ENCODE data around the gene ZNF669. TPM values are rescaled to one million over a fixed set of nuclear protein-coding genes. Genes with fewer than 3 reads are reported as not detected.

The ZNF669 gene
- total RNA-seq, result 4.8 and 9.2 TPM in 2 replicates

DNA sequence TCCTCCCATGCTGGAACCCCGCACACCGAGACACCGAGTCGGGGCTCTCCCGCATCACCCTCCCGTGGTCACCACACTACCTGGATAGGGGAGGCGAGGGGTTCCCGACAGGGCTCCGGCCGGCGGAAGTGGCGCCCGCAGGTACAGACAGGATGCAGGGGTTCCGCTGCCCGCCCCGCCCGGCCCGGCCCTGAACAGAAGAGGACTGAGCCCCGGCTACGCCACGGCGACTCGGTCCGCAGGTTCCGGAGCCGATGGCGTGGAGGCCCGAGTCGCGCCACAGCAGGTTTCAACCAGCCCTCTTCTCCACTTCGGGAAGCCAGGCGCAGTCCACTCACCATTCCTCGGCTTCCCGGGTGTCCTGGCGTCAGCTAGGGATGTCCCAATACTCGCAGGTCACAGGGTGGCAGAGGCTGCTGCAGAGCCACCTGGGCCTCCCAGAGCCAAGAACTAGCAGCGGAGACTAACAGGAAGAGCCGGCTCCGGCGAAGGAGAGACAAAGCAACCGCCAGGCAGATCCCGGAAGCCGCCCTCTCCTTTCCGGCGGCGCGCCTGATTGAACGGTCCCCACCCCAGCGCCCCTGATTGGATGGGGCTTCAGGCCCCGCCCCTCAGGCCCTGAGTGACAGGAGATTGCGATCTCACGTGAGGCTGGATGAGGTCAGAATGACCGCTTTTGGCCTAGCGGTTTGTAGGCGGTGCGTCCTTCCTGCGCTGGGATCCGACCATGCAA, at the start of gene ZNF669:
Gene ZNF669 (minus strand): TSS at position 498 of the 733 bp plus-strand sequence. CDS start 157 bp downstream, at position 341.

GRCh38 chr1:247078258-247079140, 25.7 kb downstream of the ZNF669 start, which contains the start of gene ZNF670:
Gene ZNF670, minus strand, starts transcription at chr1:247078811. Its CDS starts 215 bp downstream, at chr1:247078596.

Other genes with a start within 250 kb of the ZNF669 start
- gene AHCTF1, start 172.4 kb downstream of the ZNF669 start, total RNA-seq, result 7.7 and 10.4 TPM in 2 replicates
- 0.60 TPM in 1 of 2 replicates, not detected in the other for gene ZNF695, start 96.3 kb downstream of the ZNF669 start, total RNA-seq
- 2.3 and 2.7 TPM in 2 replicates for gene ZNF670, start 25.5 kb downstream of the ZNF669 start, total RNA-seq
- 13.1 and 16.9 TPM in 2 replicates for gene ZNF124, start 67.7 kb upstream of the ZNF669 start, total RNA-seq
- not detected in 2 replicates for gene VN1R5, start 151.7 kb upstream of the ZNF669 start, total RNA-seq
- gene ZNF496, start 227.5 kb upstream of the ZNF669 start, total RNA-seq, result 24.0 and 31.7 TPM in 2 replicates

Measured in pericardium fibroblast (primary cell).